NOMO-1 treated with dmso at 0.1 percent for 144 hours (cell line): Measurements from ENCODE around the gene ALDH16A1.

Experiments
- DNase-seq: peaks from one replicate; lab custom pipeline; 2025; ENCODE audit not compliant: unreplicated experiment; lab: John Stamatoyannopoulos, UW

ALDH16A1 gene

GRCh38 chr19:49423071-49423984, 29.7 kb upstream of the ALDH16A1 start, which contains the start of gene PTH2:
TSS of gene PTH2 (minus strand) at chr19:49423441. CDS start at chr19:49423339, 102 bp downstream.
- DNase-seq = no peak

GRCh38 chr19:49423985-49424303, 29.1 kb upstream of the ALDH16A1 start:
- DNase-seq = no peak

GRCh38 chr19:49425178-49425577, 27.8 kb upstream of the ALDH16A1 start, which contains the start of gene GFY:
TSS of gene GFY (plus strand) at chr19:49425388. CDS start at chr19:49426431, 1,043 bp downstream.
- DNase-seq = no peak

- no peak for DNase-seq
These were observed 27.0 kb upstream of the ALDH16A1 start for GRCh38 chr19:49425922-49426592.

GRCh38 chr19:49427339-49427738, 25.7 kb upstream of the ALDH16A1 start:
- DNase-seq = no peak

- DNase-seq = no peak
These were observed 25.0 kb upstream of the ALDH16A1 start for GRCh38 chr19:49427855-49428546.

- no peak for DNase-seq
These were observed 24.2 kb upstream of the ALDH16A1 start for GRCh38 chr19:49428547-49429451.

- DNase-seq = no peak
These were observed 22.8 kb upstream of the ALDH16A1 start for GRCh38 chr19:49430172-49430677.

GRCh38 chr19:49430678-49431329, 22.2 kb upstream of the ALDH16A1 start:
- DNase-seq = no peak

GRCh38 chr19:49431330-49431749, 21.7 kb upstream of the ALDH16A1 start:
- DNase-seq = no peak

- no peak for DNase-seq
These were observed 20.6 kb upstream of the ALDH16A1 start for GRCh38 chr19:49432141-49433073.

GRCh38 chr19:49433240-49433901, 19.7 kb upstream of the ALDH16A1 start:
- no peak for DNase-seq

GRCh38 chr19:49434907-49435583, 18.0 kb upstream of the ALDH16A1 start:
- DNase-seq = no peak

- DNase-seq = no peak
These were observed 17.4 kb upstream of the ALDH16A1 start for GRCh38 chr19:49435670-49436069.

GRCh38 chr19:49436381-49437017, 16.5 kb upstream of the ALDH16A1 start:
- DNase-seq = no peak

- no peak for DNase-seq
These were observed 15.8 kb upstream of the ALDH16A1 start for GRCh38 chr19:49437231-49437630.

- no peak for DNase-seq
These were observed 14.8 kb upstream of the ALDH16A1 start for GRCh38 chr19:49438261-49438660.
